ENCODE data around the gene PALS2.

The PALS2 gene

GRCh38 chr7:24573554-24574338 lies 494 bp downstream of the PALS2 start:
- DNase-seq, result peak; percentile 43 to 49
- no peak for TF ChIP-seq POLR2A (IDR thresholded peaks at IDR 0.05; ENCODE audit: low read length)
- no peak for TF ChIP-seq GATA1 (IDR thresholded peaks at IDR 0.05; ENCODE audit: low read depth, low read length)

GRCh38 chr7:24574386-24574785 lies 1.1 kb downstream of the PALS2 start:
- DNase-seq, result peak in 1 of 2 experiments; percentile 25
- TF ChIP-seq POLR2A (IDR thresholded peaks at IDR 0.05; ENCODE audit: low read length) (no peak), GATA1 (IDR thresholded peaks at IDR 0.05; ENCODE audit: low read depth, low read length) (no peak)

- no peak for TF ChIP-seq GATA1 (IDR thresholded peaks at IDR 0.05; ENCODE audit: low read depth, low read length)
- no peak for TF ChIP-seq POLR2A (IDR thresholded peaks at IDR 0.05; ENCODE audit: low read length)
- no peak for DNase-seq
Measured at GRCh38 chr7:24574950-24575349, 1.7 kb downstream of the PALS2 start.

- TF ChIP-seq GATA1 (IDR thresholded peaks at IDR 0.05; ENCODE audit: low read depth, low read length) (no peak), POLR2A (IDR thresholded peaks at IDR 0.05; ENCODE audit: low read length) (no peak)
- peak; percentile 47 to 62 for DNase-seq
Measured at GRCh38 chr7:24576171-24577025, 3.1 kb downstream of the PALS2 start.

- TF ChIP-seq POLR2A (IDR thresholded peaks at IDR 0.05; ENCODE audit: low read length), result no peak
- no peak for TF ChIP-seq GATA1 (IDR thresholded peaks at IDR 0.05; ENCODE audit: low read depth, low read length)
Measured at GRCh38 chr7:24578052-24578451, 4.8 kb downstream of the PALS2 start.

GRCh38 chr7:24580283-24580946 lies 7.2 kb downstream of the PALS2 start:
- DNase-seq, result no peak

More at GRCh38 chr7:24578052-24578451, 4.8 kb downstream of the PALS2 start:
- no peak for DNase-seq

GRCh38 chr7:24582166-24582565 lies 8.9 kb downstream of the PALS2 start:
- no peak for DNase-seq
- TF ChIP-seq POLR2A (IDR thresholded peaks at IDR 0.05; ENCODE audit: low read length), result no peak
- no peak for TF ChIP-seq GATA1 (IDR thresholded peaks at IDR 0.05; ENCODE audit: low read depth, low read length)

More at GRCh38 chr7:24580283-24580946, 7.2 kb downstream of the PALS2 start:
- no peak for TF ChIP-seq POLR2A (IDR thresholded peaks at IDR 0.05; ENCODE audit: low read length)
- TF ChIP-seq GATA1 (IDR thresholded peaks at IDR 0.05; ENCODE audit: low read depth, low read length), result no peak

GRCh38 chr7:24587853-24588252 lies 14.6 kb downstream of the PALS2 start:
- TF ChIP-seq GATA1 (IDR thresholded peaks at IDR 0.05; ENCODE audit: low read depth, low read length), result no peak
- TF ChIP-seq POLR2A (IDR thresholded peaks at IDR 0.05; ENCODE audit: low read length), result no peak
- peak; percentile 36 to 54 for DNase-seq

GRCh38 chr7:24591152-24591551 lies 17.9 kb downstream of the PALS2 start:
- no peak for TF ChIP-seq GATA1 (IDR thresholded peaks at IDR 0.05; ENCODE audit: low read depth, low read length)
- TF ChIP-seq POLR2A (IDR thresholded peaks at IDR 0.05; ENCODE audit: low read length), result no peak
- peak in 1 of 2 experiments; percentile 17 for DNase-seq

- TF ChIP-seq POLR2A (IDR thresholded peaks at IDR 0.05; ENCODE audit: low read length) (no peak), GATA1 (IDR thresholded peaks at IDR 0.05; ENCODE audit: low read depth, low read length) (no peak)
- DNase-seq, result no peak
Measured at GRCh38 chr7:24595671-24596418, 22.6 kb downstream of the PALS2 start.

GRCh38 chr7:24597014-24597413 lies 23.8 kb downstream of the PALS2 start:
- no peak for DNase-seq
- no peak for TF ChIP-seq GATA1 (IDR thresholded peaks at IDR 0.05; ENCODE audit: low read depth, low read length)
- no peak for TF ChIP-seq POLR2A (IDR thresholded peaks at IDR 0.05; ENCODE audit: low read length)

- no peak for DNase-seq
- TF ChIP-seq GATA1 (IDR thresholded peaks at IDR 0.05; ENCODE audit: low read depth, low read length) (no peak), POLR2A (IDR thresholded peaks at IDR 0.05; ENCODE audit: low read length) (no peak)
Measured at GRCh38 chr7:24601600-24601999, 28.3 kb downstream of the PALS2 start.

GRCh38 chr7:24602860-24603456 lies 29.7 kb downstream of the PALS2 start:
- no peak for TF ChIP-seq POLR2A (IDR thresholded peaks at IDR 0.05; ENCODE audit: low read length)
- TF ChIP-seq GATA1 (IDR thresholded peaks at IDR 0.05; ENCODE audit: low read depth, low read length), result no peak
- DNase-seq, result no peak

Data from erythroblast (primary cell).